GM12878 (cell line): ENCODE data around the gene PPP2R5A. TPM values are rescaled to one million over a fixed set of nuclear protein-coding genes. Genes with fewer than 3 reads are reported as not detected.
"Not testable (repeated sequence)": the region's sequence is repeated elsewhere in the genome, so short reads cannot be mapped to it uniquely, and the experiment has no call there.

ENCODE experiments used
- ATAC-seq: fragments of 200-7000 bp; cut with Tn5 transposase; 3 replicates; pipeline ENCODE4 v1.9.1; 2020; ENCODE audit warnings: mild to moderate bottlenecking, moderate library complexity
- BruUV-seq: library from RNA; stranded (reverse); fragments of 400-500 nt; replicated peaks from 2 replicates; lab custom pipeline; 2021; lab: Mats Ljungman, UMichigan
- CTCF ChIA-PET: fragments of 300-600 bp; sonication (Branson Sonifier 250); formaldehyde crosslinking; extraction: SDS; loops from one replicate; lab custom pipeline; 2021; ENCODE audit warnings: inconsistent platforms; lab: Yijun Ruan, JAX
- POLR2A ChIA-PET: fragments of 350-600 bp; formaldehyde crosslinking; extraction: SDS; loops from one replicate; lab custom pipeline; 2021; ENCODE audit warnings: inconsistent platforms; lab: Charles Lee
- RAD21 ChIA-PET: fragments of 300-600 bp; sonication (Branson Sonifier 250); formaldehyde crosslinking; loops from one replicate; lab custom pipeline; 2023; ENCODE audit warnings: antibody characterized with exemption; ENCODE audit not compliant: unreplicated experiment; lab: Charles Lee
- SMC1A ChIA-PET: fragments of 300-600 bp; sonication (Branson Sonifier 250); formaldehyde crosslinking; loops from one replicate; lab custom pipeline; 2023; ENCODE audit not compliant: unreplicated experiment, uncharacterized antibody; lab: Charles Lee
- DNase-seq: peaks from one replicate; pipeline ENCODE4 v3.0.0-alpha.2; 2011; ENCODE audit warnings: low read depth, low spot score
- FAIRE-seq: peaks from 3 replicates; lab custom pipeline; 2011; peaks lifted over from hg19 to GRCh38; lab: Jason Lieb, UNC
- H2AFZ ChIP-seq: 2 replicates; pipeline ENCODE4 v1.6.0; 2011; ENCODE audit warnings: low read depth, low read length, control low read depth; ENCODE audit not compliant: control insufficient read depth
- H3K27ac ChIP-seq: 2 replicates; pipeline ENCODE4 v1.5.1; 2011; ENCODE audit warnings: control low read depth; ENCODE audit not compliant: control insufficient read depth, insufficient read depth
- H3K27me3 ChIP-seq, 2 experiments: replicated peaks in 1 of 2; 2 replicates each; pipeline versions ENCODE4 v1.6.0 to v1.6.1; 2011; ENCODE audit warnings: low read length in 1 of 2; ENCODE audit not compliant: control insufficient read depth in 2 of 2, insufficient read depth in 2 of 2
- H3K36me3 ChIP-seq, 2 experiments: 2 replicates each; pipeline ENCODE4 v1.5.1; 2011; ENCODE audit warnings: low read length in 1 of 2; ENCODE audit not compliant: control insufficient read depth in 2 of 2, insufficient read depth in 2 of 2
- H3K4me1 ChIP-seq: 2 replicates; pipeline ENCODE4 v1.6.1; 2011; ENCODE audit warnings: mild to moderate bottlenecking, low read length, moderate library complexity, mixed read lengths; ENCODE audit not compliant: control insufficient read depth, insufficient read depth
- H3K4me2 ChIP-seq: 2 replicates; pipeline ENCODE4 v1.6.0; 2011; ENCODE audit warnings: control low read depth; ENCODE audit not compliant: control insufficient read depth, insufficient read depth
- H3K4me3 ChIP-seq: fragments of 200-600 bp; sonication (generic); 2 replicates; pipeline ENCODE4 v1.5.1; 2016
- H3K79me2 ChIP-seq: 2 replicates; pipeline ENCODE4 v1.6.0; 2011; ENCODE audit warnings: low read length; ENCODE audit not compliant: control insufficient read depth, insufficient read depth
- H3K9ac ChIP-seq: 2 replicates; pipeline ENCODE4 v1.8.0; 2011; ENCODE audit warnings: low read length, control low read depth, mixed read lengths; ENCODE audit not compliant: control insufficient read depth, insufficient read depth
- H3K9me3 ChIP-seq: replicated peaks from 3 replicates; pipeline ENCODE4 v1.5.1; 2011; ENCODE audit warnings: mild to moderate bottlenecking, low read length; ENCODE audit not compliant: control insufficient read depth, insufficient read depth
- H4K20me1 ChIP-seq: 2 replicates; pipeline ENCODE4 v1.6.0; 2011; ENCODE audit not compliant: control insufficient read depth, insufficient read depth
- STAT1 ChIP-seq: fragments of 450-650 bp; conservative IDR thresholded peaks from 2 replicates; pipeline ENCODE4 v1.6.1; 2014; ENCODE audit warnings: antibody characterized with exemption, mild to moderate bottlenecking
- WGBS: methylation state at CpG from one replicate; pipeline ENCODE4 v1.1.6; 2016; ENCODE audit warnings: low lambda C conversion rate; ENCODE audit not compliant: insufficient replicate concordance, insufficient coverage; ENCODE audit errors: missing lambda C conversion rate; 5-methylcytosine and 5-hydroxymethylcytosine counted together
- in situ Hi-C: fragments of 300-500 bp; cut with MboI; formaldehyde crosslinking; loops from 9 replicates; pipeline ENCODE4 v1.14.3; 2018; ENCODE audit warnings: mixed read lengths
- intact Hi-C: fragments of 100-400 bp; cut with micrococcal nuclease; formaldehyde crosslinking; loops from one replicate; pipeline ENCODE4 v1.14.2; 2022; ENCODE audit not compliant: unreplicated experiment
- polyA plus RNA-seq, 11 experiments: library from polyadenylated mRNA; depleted of rRNA in 4 of 11; unstranded in 6 of 11; stranded (reverse) in 5 of 11; fragments of >200 nt; fragmentation: Nextera tagmentation in 4 of 11; fragmentation: Illumina TruSeq in 1 of 11; extraction: Ambion mirVana in 4 of 11; extraction: Trizol in 1 of 11; gene quantifications; 1 replicate in 1 of 11; 2 replicates in 10 of 11; pipeline versions ENCODE4 v1.2.1 to v1.2.3, GENCODE V29; 2011 to 2016; ENCODE audit warnings: inconsistent platforms in 2 of 11, missing spikeins in 2 of 11, low read depth in 1 of 11
- total RNA-seq, 4 experiments: library from RNA; depleted of rRNA in 3 of 4; stranded (reverse); fragments of >200 nt in 3 of 4; fragmentation: Illumina TruSeq in 1 of 4; extraction: Trizol in 1 of 4; gene quantifications; 2 replicates each; pipeline versions ENCODE4 v1.2.1 to v1.2.3, GENCODE V29; 2013 to 2021
- TF ChIP-seq, protein P1 (sequence below): fragments of 450-650 bp; IDR thresholded peaks from 2 replicates; pipeline ENCODE4 v1.6.1; 2017; ENCODE audit warnings: antibody characterized with exemption, mild to moderate bottlenecking, moderate library complexity

Gene PPP2R5A
- total and polyA plus RNA-seq, 10 of the 15 experiments (the other 5 are each of a cell fraction or from before 2014, with no cell fraction given) = 15.4 to 40.6 (median 32.5) TPM

DNA sequence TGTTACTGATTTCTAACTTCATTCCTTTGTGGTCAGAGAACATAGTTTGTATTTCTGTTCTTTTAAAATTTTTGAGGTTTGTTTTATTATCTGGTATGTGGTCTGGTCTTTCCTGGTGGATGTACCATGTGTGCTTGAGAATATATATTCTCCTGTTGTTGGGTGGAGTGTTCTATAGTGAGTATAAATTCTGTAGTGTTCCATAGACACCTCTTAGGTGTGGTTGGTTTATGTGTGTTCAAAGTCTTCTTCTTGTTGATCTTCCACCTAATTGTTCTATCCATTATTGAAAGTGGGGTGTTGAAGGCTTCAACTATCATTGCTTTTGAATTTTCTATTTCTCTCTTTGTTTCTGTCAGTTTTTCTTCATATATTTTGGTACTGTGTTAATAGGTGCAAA, 20.1 kb downstream of the PPP2R5A start (continued):
- TF ChIP-seq, protein P1, sequence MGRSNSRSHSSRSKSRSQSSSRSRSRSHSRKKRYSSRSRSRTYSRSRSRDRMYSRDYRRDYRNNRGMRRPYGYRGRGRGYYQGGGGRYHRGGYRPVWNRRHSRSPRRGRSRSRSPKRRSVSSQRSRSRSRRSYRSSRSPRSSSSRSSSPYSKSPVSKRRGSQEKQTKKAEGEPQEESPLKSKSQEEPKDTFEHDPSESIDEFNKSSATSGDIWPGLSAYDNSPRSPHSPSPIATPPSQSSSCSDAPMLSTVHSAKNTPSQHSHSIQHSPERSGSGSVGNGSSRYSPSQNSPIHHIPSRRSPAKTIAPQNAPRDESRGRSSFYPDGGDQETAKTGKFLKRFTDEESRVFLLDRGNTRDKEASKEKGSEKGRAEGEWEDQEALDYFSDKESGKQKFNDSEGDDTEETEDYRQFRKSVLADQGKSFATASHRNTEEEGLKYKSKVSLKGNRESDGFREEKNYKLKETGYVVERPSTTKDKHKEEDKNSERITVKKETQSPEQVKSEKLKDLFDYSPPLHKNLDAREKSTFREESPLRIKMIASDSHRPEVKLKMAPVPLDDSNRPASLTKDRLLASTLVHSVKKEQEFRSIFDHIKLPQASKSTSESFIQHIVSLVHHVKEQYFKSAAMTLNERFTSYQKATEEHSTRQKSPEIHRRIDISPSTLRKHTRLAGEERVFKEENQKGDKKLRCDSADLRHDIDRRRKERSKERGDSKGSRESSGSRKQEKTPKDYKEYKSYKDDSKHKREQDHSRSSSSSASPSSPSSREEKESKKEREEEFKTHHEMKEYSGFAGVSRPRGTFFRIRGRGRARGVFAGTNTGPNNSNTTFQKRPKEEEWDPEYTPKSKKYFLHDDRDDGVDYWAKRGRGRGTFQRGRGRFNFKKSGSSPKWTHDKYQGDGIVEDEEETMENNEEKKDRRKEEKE = no peak
- no peak for TF ChIP-seq STAT1

DNA sequence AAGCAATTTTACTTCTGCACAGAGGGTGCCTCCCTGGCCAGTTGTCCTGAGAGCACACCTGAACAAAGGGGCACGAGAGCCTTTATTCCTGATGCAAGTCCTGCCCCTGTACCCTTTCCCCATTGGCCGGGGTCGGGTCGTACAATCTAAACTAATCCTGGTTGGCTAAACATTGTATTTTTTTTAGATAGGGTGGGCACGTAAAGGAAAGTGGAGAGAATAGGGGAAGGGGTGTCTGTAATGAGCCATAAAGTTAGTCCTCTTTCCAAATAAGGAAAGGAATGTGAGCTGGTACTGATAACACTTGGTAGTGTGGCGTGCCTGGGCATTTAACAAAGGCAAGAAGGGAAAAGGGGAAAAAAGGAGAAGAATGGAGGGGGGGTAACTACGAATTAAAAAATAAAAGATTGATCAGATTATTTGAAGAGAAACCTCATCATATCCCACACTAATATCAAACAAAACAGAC, 20.8 kb downstream of the PPP2R5A start:
- H3K4me3 ChIP-seq, H3K27ac ChIP-seq, H3K27me3 ChIP-seq, POLR2A ChIA-PET, H3K4me2 ChIP-seq, DNase-seq, H3K4me1 ChIP-seq, H3K9ac ChIP-seq, intact Hi-C loops, RAD21 ChIA-PET, H3K9me3 ChIP-seq, in situ Hi-C loops, ATAC-seq, SMC1A ChIA-PET, BruUV-seq, H2AFZ ChIP-seq, H4K20me1 ChIP-seq, FAIRE-seq: not testable (repeated sequence)
- Histone ChIP-seq H3K36me3 (peaks cover 0 to 15% of the 10 kb centered on the region in 2 experiments; a peak in 1 of 4 replicates), H3K79me2 (peaks cover 25% of the 10 kb centered on the region)
- WGBS = 94% methylated on average over 7 of the region's 7 CpGs
- CTCF ChIA-PET = interaction anchor here (0.6 kb wide), 1 partner anchor 55 kb away, joined by 3 read pairs; no protein-coding TSS in a partner anchor
